Stimulated activated CD4-positive, alpha-beta T cell treated with anti-CD3 and anti-CD28 coated beads, Interleukin-4, amount 100 ng/mL, for 4 hours (primary cell): ENCODE measurements around the gene ATP4B.

Source experiments
- DNase-seq, 2 experiments: peaks; one replicate each; pipeline ENCODE4 v3.0.0-alpha.2; 2020

The ATP4B gene

DNA sequence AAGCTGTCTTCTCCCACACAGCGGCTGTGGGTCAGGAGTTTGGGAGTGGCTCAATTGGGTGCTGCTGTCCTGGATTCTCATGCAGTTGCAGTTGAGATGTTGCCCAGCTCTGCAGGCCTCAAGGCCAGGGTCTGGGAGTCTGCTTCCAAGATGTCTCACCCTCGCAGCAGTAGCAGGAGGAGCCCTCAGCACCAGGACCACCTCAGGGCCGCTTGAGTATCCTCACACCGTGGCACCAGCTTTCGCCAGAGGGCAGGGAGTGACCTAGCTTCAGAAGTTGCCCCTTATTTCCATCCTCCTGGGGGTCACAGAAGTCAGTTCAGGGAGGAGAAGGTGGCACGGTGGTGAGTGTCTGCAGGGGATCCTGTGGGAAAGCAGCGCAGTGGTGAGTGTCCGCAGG lies 52.5 kb downstream of the ATP4B start:
- DNase-seq = no peak

DNA sequence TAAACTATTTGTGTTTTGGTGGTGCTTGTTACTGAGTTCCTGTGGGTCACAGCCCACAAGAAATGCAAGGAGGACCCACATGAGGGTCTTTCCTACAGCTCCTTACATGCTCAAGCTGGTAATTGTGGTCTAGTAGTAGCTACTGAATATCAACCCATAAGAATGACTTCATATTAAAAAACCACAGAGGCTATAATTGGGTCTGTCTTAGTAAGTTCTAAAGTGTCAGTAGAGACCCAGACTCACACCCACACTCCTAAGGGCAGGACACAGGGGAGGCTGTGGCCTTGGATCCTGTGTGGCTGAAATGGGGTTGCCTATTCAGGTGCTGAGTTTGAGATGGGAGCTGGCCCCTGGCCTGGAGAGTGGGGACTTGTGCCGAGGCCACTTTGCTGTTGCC lies 53.8 kb downstream of the ATP4B start:
- DNase-seq = no peak

DNA sequence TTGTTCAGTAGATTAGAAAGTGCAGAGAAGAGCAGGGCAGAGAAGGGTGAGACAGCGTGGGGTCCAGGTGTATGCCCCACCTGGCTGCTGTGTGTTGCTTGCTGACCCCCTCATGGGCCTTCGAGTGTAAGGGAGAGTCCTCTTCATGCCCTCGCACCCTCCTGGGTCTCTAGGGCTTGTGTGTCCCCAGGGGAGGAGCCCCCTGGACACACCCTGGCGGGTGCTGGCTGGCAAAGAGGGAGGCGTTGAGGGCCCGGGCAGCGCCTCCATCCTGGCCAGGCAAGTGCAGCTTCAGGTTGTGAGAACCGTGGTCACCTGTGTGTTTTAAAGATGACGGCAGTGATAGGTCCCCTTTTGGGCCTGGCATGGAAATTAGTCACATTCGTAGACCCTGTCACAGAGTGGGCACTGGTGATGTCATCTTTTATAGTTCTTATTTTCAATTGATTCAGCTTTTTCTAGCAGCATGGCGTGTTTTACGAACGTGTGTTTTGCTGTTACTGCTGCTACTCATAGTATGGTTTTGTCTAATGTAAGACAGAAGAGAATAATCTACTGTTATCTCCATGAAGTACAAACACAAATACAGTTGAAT lies 54.8 kb downstream of the ATP4B start:
- DNase-seq = no peak

DNA sequence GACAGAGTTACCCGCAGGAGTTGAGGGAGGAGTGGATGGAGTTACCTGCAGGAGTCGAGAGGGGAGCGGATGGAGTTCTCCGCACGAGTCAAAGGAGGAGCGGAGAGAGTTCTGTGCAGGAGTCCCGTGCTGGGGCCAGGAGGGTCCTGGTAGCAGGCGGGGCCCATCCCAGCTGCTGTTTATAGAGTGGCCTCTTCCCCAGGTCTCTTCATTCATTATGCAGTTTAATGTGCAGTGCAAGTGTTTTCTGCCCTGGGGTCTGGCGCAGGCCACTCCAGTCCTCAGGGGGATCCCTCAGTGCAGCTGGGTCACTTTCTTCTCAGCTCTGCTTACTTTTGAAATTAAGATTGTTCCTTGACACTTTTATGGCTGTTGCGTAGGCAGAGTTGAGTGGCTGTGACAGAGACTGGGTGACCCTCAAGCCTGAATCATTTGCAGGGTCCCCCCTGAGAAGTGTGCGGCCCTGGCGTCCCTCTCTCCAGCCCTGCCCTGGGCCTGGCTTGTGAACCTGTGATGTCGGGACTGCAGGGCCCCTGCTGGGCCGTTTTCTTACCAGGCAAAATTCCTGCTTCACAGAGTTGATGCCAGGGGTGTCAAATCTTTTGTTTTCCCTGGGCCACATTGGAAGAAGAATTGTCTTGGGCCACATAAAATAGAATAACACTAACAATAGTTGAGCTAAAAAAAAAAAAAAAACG lies 55.6 kb downstream of the ATP4B start:
- DNase-seq = no peak

DNA sequence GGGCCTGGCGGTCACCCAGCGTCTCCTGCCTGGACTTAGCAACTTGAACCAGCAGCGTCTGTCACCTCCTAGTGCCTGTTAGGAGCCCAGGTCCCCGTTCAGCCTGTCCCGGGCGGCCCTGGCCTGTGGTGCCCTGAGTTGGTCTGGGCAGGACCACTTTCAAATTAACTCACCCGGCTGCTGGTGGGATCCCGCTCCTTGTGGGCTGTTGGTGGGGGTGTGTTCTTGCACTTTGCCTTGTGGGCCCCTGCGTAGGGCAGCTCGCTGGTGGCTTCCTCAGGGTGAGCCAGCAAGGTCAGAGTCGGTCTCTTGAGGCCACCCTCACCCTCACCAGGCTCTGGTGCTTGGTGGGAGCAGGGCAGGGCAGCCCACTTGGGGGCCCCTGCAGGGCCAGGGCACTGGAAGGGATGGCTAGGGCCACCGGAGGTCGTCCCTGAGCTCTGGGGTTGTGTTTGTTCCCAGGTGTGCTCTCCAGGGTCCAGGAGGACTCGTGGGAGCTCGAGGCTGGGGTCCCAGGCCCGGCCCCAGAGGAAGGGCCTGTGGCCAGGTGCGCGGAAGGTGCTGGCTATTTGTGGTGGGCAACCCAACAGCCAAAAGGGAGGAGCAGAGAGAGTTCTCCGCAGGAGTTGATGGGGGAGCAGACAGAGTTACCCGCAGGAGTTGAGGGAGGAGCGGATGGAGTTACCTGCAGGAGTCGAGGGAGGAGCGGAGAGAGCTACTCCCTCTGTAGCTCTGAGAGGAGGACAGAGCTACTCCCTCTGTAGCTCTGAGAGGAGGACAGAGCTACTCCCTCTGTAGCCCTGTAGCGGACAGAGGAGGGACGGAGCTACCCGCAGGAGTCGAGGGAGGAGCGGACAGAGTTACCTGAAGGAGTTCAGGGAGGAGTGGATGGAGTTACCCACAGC lies 56.6 kb downstream of the ATP4B start:
- no peak for DNase-seq

DNA sequence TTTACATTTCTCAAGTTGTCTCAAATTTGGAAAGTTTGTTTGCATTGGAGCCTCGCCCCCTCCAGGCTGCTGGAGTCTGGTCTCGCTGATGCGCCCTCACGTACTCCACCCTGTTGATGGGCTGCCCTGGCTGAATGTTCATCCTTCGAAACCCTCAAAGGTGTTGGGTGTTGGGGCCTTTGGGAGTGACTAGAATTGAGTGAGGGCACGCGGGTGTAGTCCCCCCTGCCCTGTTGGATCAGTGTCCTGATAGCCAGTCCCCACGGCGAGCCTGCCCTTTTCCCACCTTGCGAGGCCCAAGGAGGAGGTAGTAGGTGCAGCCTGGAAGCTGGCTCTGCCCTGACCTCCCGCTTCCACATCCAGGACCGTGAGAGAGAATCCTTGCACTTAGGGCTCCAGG lies 58.6 kb downstream of the ATP4B start:
- no peak for DNase-seq
